SK-N-SH (cell line): ENCODE results near the gene CAMK2N2.

Experiments
- CTCF ChIP-seq: fragments of 200-600 bp; sonication (generic); IDR thresholded peaks from 2 replicates; pipeline ENCODE4 v1.6.1; 2017; ENCODE audit warnings: antibody characterized with exemption, mild to moderate bottlenecking, moderate library complexity
- EZH2phosphoT487 ChIP-seq: fragments of 200-600 bp; sonication (generic); IDR thresholded peaks from 2 replicates; pipeline ENCODE4 v1.6.1; 2017; ENCODE audit warnings: low read depth, mixed run types, mild to moderate bottlenecking, antibody characterized with exemption, moderate library complexity, borderline replicate concordance
- MXI1 ChIP-seq: IDR thresholded peaks from 2 replicates; pipeline ENCODE4 v1.6.1; 2012; ENCODE audit warnings: mild to moderate bottlenecking, low read depth, low read length, improper control_type of control experiment
- SIN3A ChIP-seq: IDR thresholded peaks from 2 replicates; pipeline ENCODE4 v1.6.1; 2012; ENCODE audit warnings: low read depth, mild to moderate bottlenecking, low read length, moderate library complexity, borderline replicate concordance

GRCh38 chr3:184258926-184259325 is 2.4 kb downstream of the CAMK2N2 start:
- no peak for TF ChIP-seq EZH2phosphoT487
- TF ChIP-seq CTCF, result no peak
- TF ChIP-seq MXI1, result no peak
- TF ChIP-seq SIN3A, result no peak
